NCI-H2227 (cell line): ENCODE data around the gene TMEM106B.
"Not testable (repeated sequence)": the region's sequence is repeated elsewhere in the genome, so short reads cannot be mapped to it uniquely, and the experiment has no call there.

Experiments used
- DNase-seq: peaks from one replicate; lab custom pipeline; 2025; ENCODE audit not compliant: unreplicated experiment; lab: John Stamatoyannopoulos, UW

Gene TMEM106B

GRCh38 chr7:12211054-12211710 lies at the start of gene TMEM106B:
TSS of gene TMEM106B (plus strand) at chr7:12211294. CDS start at chr7:12214811, 3,517 bp downstream.
- DNase-seq = peak; percentile 97

GRCh38 chr7:12162415-12163113 lies 48.5 kb upstream of the TMEM106B start:
- no peak for DNase-seq

DNA sequence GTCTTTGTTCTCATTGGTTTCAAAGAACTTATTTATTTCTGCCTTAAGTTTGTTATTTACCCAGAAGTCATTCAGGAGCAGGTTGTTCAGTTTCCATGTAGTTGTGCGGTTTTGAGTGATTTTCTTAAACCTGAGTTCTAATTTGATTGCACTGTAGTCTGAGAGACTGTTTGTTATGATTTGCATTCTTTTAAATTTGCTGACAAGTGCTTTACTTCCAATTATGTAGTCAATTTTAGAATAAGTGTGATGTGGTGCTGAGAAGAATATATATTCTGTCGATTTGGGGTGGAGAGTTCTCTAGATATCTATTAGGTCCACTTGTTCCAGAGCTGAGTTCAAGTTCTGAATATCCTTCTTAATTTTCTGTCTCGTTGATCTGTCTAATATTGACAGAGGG lies 43.0 kb upstream of the TMEM106B start:
- not testable (repeated sequence) for DNase-seq

DNA sequence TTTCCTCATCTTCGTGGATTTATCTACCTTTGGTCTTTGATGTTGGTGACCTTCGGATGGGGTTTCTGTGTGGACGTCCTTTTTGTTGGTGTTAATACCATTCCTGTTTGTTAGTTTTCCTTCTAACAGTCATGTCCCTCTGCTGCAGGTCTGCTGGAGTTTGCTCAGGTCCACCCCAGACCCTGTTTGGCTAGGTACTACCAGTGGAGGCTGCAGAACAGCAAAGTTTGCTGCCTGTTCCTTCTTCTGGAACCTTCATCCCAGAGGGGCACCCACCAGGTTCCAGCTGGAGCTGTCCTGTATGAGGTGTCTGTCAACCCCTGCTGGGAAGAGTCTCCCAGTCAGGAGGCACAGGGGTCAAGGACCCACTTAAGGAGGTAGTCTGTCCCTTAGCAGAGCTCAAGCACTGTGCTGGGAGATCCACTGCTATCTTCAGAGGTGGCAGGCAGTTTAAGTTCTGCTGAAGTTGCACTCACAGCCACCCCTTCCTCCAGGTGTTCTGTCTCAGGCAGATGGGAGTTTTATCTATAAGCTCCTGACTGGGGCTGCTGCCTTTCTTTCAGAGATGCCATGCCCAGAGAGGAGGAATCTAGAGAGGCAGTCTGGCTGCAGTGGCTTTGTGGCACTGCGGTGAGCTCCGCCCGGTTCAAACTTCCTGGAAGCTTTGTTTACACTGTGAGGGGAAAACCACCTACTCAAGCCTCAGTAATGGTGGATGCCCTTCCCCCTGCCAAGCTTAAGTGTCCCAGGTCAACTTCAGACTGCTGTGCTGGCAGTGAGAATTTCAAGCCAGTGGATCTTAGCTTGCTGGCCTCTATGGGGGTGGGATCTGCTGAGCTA lies 40.9 kb upstream of the TMEM106B start:
- DNase-seq = not testable (repeated sequence)

GRCh38 chr7:12173671-12174070 lies 37.4 kb upstream of the TMEM106B start:
- DNase-seq = no peak

DNA sequence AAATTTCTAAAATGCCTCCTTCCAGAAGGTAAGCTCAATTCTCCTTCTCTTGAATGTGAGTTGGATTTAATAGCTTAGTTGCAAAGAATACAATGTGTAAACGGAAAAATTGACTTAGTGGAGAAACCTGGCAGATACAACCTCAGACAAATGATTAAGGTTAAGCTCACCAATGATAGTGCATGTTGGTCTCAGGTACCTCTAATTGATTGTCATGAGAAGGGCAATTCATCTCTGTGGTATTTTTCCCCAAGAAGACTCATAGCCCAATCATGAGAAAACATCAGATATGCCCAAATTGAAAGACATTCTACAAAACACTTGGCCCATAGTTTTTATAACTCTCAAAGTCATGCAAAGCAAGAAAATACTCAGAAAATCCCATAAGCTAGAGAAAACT lies 36.2 kb upstream of the TMEM106B start:
- DNase-seq = no peak

DNA sequence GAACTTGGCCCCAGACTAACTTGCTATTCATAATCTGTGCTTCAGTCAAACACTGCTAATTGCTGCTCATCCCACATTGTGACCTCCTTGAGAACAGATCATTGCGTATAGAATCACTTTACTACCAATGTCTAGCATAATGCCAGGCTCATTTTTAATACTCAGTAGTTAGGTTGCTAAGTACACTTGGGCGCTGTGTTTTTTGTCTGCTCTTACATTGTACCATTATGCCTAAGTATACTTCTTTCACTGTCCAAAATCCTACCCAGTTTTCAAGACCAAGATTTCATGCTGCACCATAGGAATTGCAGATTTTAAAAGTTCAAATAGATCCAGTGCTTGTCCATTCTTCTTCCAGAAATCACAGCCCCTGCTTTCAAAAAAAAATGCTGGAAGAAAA lies 32.8 kb upstream of the TMEM106B start:
- DNase-seq = no peak

DNA sequence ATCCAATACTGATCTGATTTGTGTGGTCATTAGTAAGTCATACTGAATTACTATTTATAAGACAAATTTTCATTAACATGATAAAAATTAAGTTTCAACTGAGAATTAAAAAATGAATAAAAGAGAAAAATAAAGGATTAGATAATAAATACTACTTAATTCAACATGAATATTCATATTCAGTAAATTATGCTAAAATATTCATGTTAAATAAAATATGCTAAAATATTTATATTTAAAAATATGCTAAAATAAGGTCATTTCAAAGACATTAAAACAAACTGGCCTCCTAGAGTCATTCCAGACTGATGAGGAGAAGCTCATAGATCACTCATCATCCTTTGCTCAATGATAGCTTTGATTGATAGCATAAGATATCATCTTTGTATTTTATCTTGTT lies 16.7 kb upstream of the TMEM106B start:
- no peak for DNase-seq

DNA sequence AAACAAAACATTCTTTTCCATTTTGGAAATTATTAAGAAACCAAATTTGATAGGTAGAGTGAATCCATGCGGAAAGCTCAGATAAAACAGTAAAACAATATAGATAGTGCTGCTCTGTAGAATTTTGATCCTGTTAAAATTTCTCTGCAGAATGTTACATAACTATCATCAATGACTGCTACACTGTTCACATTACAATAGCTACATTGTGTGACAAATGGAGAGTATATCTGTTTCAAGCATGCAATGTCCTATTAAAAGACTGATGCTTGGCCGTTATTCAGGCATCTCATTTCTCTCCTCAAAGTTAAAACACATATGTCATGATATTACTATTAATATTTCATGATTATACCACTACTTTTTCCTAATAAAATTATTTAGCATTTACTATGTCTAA lies 14.7 kb upstream of the TMEM106B start:
- DNase-seq = no peak

GRCh38 chr7:12199363-12199762 lies 11.7 kb upstream of the TMEM106B start:
- DNase-seq = no peak

DNA sequence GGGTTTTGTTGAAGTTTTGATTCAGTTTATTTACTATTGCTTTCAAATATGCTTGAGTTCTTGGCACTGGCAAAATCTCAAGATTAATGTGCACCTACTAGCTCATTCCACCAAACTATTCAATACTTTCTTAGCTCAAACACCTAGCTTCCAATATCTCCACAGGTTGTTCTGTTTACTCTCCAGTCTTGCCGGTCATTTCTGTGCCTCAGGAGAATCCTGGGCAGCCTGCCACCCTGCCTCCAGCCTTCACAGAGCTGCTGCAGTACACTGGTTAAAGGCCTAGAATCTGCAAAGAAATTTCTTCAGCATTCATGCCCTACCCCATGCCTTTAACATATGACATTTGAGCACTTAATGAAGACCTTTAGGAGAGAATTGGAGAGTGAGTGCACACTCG lies 4.0 kb upstream of the TMEM106B start:
- DNase-seq = peak; percentile 6

DNA sequence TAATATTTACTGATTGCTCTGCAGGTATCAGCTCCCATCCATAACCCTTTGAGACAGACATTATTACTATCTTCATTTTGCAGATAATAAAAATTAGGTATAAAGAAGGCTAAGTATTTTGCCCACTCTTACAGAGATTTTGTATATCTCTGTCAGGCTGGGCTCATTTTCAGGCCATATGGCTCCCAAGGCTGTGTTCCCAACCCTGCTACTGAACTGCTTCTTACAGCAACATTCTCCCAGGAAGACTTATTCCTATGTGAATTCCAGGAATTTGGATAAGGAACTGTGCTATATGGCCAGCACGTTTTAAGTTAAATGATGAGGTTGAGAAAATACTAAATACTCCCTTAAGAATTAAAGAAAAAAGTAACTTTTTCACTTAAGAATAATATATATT lies 1.9 kb upstream of the TMEM106B start:
- DNase-seq = no peak

DNA sequence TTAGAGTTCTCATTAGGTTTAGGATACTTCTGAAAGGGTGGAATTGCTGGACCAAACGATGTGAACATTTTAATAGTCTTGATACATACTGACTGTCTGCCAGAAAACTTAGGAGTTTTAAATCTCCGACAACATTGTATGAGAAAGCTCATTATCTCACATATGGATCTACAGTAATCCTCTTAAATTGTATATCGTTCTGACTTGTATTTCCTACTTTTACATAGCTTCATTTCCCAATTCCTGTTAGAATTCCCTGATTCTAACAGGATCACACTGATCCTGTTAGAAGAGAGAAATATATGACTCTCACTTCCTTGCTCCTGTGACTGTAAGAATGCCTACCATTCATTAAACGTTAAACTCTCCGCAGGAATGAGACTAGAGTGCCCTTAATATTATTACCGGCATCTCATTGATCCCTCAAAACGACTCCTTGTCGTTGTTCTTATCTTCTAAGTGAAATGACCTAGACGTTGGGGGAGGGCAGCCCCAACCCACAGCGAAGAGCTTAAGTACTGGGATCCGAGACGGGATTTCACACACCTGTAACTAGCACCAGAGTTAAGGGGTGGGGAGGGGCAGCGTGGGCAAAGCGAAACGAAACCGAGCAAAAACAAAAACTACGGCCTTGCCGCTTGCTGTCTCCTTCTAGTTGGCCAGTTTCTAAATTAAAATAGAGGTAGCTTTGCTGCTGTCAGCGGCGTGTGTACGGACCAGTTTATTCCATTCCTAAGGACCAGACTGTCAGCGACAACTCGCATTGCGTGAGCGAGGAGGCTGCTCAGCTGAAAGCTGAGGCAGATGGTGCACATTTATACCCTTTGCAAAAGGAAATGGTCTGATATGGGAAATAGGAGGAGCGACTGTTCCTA lies 678 bp upstream of the TMEM106B start:
- no peak for DNase-seq

DNA sequence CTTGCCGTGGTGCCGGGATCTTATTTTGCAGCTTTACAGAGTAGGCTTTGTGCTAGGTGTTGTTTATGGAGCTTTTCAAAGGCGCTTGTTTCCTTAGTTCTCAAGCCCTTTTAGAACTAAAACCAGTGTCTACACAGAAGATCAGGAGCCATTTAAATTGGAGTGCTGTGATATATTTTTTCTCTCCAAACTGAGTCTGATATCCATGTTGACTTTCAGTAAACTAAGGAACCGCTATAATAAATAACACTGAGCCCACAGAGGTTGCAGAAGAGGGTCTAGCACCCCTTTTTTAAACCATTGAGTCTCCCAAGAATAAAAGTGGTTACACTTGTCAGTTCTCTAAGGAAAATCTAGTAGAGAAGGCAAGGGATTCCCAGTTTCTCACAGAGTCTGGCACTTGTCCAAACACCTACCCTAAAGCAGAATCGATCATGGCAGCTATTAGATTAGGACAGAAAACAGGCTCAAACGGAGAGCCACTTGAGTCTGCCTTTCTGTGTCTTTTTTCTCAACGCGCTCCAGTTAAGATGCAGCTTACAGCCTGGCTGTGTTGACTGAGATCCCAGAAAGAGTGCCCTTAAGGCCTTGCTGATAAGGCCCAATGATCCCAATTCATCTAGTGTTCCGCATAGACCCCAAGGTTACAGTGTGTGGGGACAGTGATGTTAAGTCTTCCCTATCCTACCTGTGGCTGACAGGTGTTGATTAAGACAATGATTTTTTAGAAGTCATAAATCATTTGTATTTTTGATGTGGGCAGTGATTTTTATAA lies 804 bp downstream of the TMEM106B start:
- DNase-seq = peak; percentile 47

- DNase-seq = no peak
These were observed 6.2 kb downstream of the TMEM106B start for GRCh38 chr7:12217311-12217710.

- no peak for DNase-seq
These were observed 9.4 kb downstream of the TMEM106B start for GRCh38 chr7:12220389-12221046.

GRCh38 chr7:12221414-12221813 lies 10.3 kb downstream of the TMEM106B start:
- DNase-seq = no peak

DNA sequence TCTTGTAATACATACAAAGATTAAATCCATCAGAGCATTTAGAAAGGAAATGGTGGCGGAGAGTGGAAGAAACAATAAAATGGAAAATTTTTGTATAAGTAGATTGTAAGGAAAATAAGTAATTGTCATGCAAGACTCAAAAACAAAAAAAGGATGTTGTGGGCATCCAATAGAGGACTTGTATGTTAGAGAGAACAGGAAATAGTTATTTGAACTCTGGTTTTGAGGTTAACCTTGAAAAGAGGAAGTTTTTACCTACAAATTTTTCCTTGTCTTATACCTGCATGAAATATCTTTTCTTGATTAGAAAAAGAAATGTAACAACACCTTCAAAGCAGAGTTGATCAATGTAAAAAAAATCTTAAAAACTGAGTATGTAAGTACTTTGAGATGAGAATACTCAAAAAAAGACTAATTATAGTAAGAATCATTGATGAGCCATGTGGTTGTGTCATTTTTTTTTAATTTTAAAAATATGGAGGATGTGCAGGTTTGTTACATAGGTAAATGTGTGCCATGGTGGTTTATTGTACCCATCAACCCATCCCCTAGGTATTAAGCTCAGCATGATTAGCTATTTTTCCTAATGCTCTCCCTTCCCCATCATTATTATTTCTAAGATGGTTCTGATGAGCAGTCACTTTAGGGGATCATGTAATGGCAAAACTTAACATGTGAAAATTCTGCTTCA lies 11.9 kb downstream of the TMEM106B start:
- no peak for DNase-seq

GRCh38 chr7:12225017-12225416 lies 13.9 kb downstream of the TMEM106B start:
- not testable (repeated sequence) for DNase-seq
